Measurements from ENCODE around the gene ZNF865.

ZNF865 gene

GRCh38 chr19:55663846-55664536, 58.5 kb downstream of the ZNF865 start:
- DNase-seq, result no peak

- DNase-seq, result no peak
These were observed 61.0 kb downstream of the ZNF865 start for GRCh38 chr19:55666343-55667005.

Measured in activated CD4-positive, alpha-beta T cell treated with anti-CD3 and anti-CD28 coated beads, Interleukin-2, amount 50 U/mL, for 4 hours (primary cell).